H1 (cell line): ENCODE results near the gene GCFC2. TPM values are rescaled to one million over a fixed set of nuclear protein-coding genes. Genes with fewer than 3 reads are reported as not detected.
A peak's percentile ranks its signal among the peaks of the same experiment; 100 is the strongest.

ENCODE experiments used
- CTCF ChIA-PET: fragments of 300-600 bp; sonication (Branson Sonifier 250); formaldehyde crosslinking; loops from one replicate; lab custom pipeline; 2021; ENCODE audit not compliant: partially characterized antibody; lab: Charles Lee
- POLR2A ChIA-PET: fragments of 300-600 bp; sonication (Branson Sonifier 250); formaldehyde crosslinking; loops from one replicate; lab custom pipeline; 2021; ENCODE audit warnings: inconsistent platforms; ENCODE audit not compliant: partially characterized antibody; lab: Charles Lee
- DNase-seq, 2 experiments: peaks; one replicate each; pipeline versions ENCODE4 v3.0.0 to v3.0.0-alpha.2; 2010 to 2022; ENCODE audit warnings: low spot score in 2 of 2, low read depth in 1 of 2, mixed read lengths in 1 of 2
- FAIRE-seq: peaks from 2 replicates; lab custom pipeline; 2011; peaks lifted over from hg19 to GRCh38; lab: Jason Lieb, UNC
- H2AFZ ChIP-seq: 2 replicates; pipeline ENCODE4 v1.8.1; 2012; ENCODE audit warnings: low read length, inconsistent platforms
- H2AK5ac ChIP-seq: 2 replicates; pipeline ENCODE4 v1.6.1; 2013; ENCODE audit warnings: low read depth, low read length
- H2BK120ac ChIP-seq: replicated peaks from 2 replicates; pipeline ENCODE3; 2013; ENCODE audit warnings: low read depth, low read length, inconsistent platforms
- H2BK12ac ChIP-seq: 2 replicates; pipeline ENCODE4 v1.6.1; 2013; ENCODE audit warnings: low read depth, low read length
- H2BK15ac ChIP-seq: 2 replicates; pipeline ENCODE4 v1.6.1; 2013; ENCODE audit warnings: low read length
- H2BK20ac ChIP-seq: 2 replicates; pipeline ENCODE4 v1.6.1; 2013; ENCODE audit warnings: low read length
- H2BK5ac ChIP-seq: 2 replicates; pipeline ENCODE4 v1.6.1; 2013; ENCODE audit warnings: low read depth, low read length
- H3K14ac ChIP-seq: 2 replicates; pipeline ENCODE4 v1.6.1; 2013; ENCODE audit warnings: inconsistent platforms; ENCODE audit not compliant: insufficient read length
- H3K18ac ChIP-seq: 2 replicates; pipeline ENCODE4 v1.6.1; 2013; ENCODE audit warnings: low read length; ENCODE audit errors: extremely low read depth
- H3K23ac ChIP-seq: 2 replicates; pipeline ENCODE4 v1.6.1; 2013; ENCODE audit warnings: inconsistent platforms; ENCODE audit not compliant: insufficient read length
- H3K23me2 ChIP-seq: 2 replicates; pipeline ENCODE4 v1.6.1; 2013; ENCODE audit warnings: low read depth, low read length
- H3K27ac ChIP-seq: 2 replicates; pipeline ENCODE4 v1.6.1; 2011; ENCODE audit warnings: low read depth, low read length, inconsistent platforms
- H3K27me3 ChIP-seq, 4 experiments: replicated peaks in 1 of 4; 1 replicate in 1 of 4; 2 replicates in 3 of 4; pipeline versions ENCODE4 v1.6.1 to v1.8.1; 2011 to 2013; ENCODE audit warnings: low read length in 3 of 4, mild to moderate bottlenecking in 3 of 4, inconsistent platforms in 2 of 4, mixed read lengths in 2 of 4, moderate library complexity in 1 of 4; ENCODE audit not compliant: control insufficient read depth in 3 of 4, insufficient read depth in 3 of 4; ENCODE audit errors: extremely low read depth in 1 of 4
- H3K36me3 ChIP-seq, 4 experiments: 2 replicates each; pipeline versions ENCODE4 v1.6.1 to v1.8.1; 2011 to 2013; ENCODE audit warnings: mild to moderate bottlenecking in 4 of 4, low read length in 3 of 4, moderate library complexity in 2 of 4, control low read depth in 1 of 4, inconsistent platforms in 1 of 4; ENCODE audit not compliant: insufficient read depth in 4 of 4, control insufficient read depth in 2 of 4
- H3K4ac ChIP-seq: replicated peaks from 2 replicates; pipeline ENCODE3; 2013; ENCODE audit warnings: low read length, low read depth, mixed read lengths, inconsistent platforms; ENCODE audit not compliant: insufficient read length
- H3K4me1 ChIP-seq, 4 experiments: replicated peaks in 1 of 4; 1 replicate in 1 of 4; 2 replicates in 3 of 4; pipeline versions ENCODE4 v1.6.1 to v1.8.1; 2011 to 2013; ENCODE audit warnings: low read length in 3 of 4, inconsistent platforms in 2 of 4, mixed read lengths in 1 of 4; ENCODE audit not compliant: insufficient read depth in 4 of 4, control insufficient read depth in 3 of 4
- H3K4me2 ChIP-seq, 2 experiments: 2 replicates each; pipeline versions ENCODE4 v1.6.1 to v1.8.1; 2011 to 2013; ENCODE audit warnings: low read depth in 2 of 2, low read length in 2 of 2, control low read depth in 1 of 2, inconsistent platforms in 1 of 2, mild to moderate bottlenecking in 1 of 2; ENCODE audit not compliant: insufficient read depth in 1 of 2
- H3K4me3 ChIP-seq, 4 experiments: fragments of 200-600, 300-600 bp in 1 of 4; sonication (generic), shearing (Covaris generic), sonication (Bioruptor Twin) in 1 of 4; 2 replicates each; pipeline versions ENCODE4 v1.5.1 to v1.8.1; 2011 to 2016; ENCODE audit warnings: low read length in 4 of 4, low read depth in 3 of 4, control low read depth in 2 of 4, inconsistent platforms in 2 of 4, mild to moderate bottlenecking in 2 of 4, mixed read lengths in 1 of 4, moderate library complexity in 1 of 4; ENCODE audit not compliant: insufficient read depth in 2 of 4; ENCODE audit errors: extremely low read depth in 1 of 4
- H3K56ac ChIP-seq: replicated peaks from 2 replicates; pipeline ENCODE3; 2013; ENCODE audit warnings: low read depth, mild to moderate bottlenecking, mixed read lengths, low read length, inconsistent platforms; ENCODE audit not compliant: insufficient read length
- H3K79me1 ChIP-seq: 2 replicates; pipeline ENCODE4 v1.6.1; 2013; ENCODE audit warnings: low read depth, low read length, control low read depth
- H3K79me2 ChIP-seq, 2 experiments: 2 replicates each; pipeline versions ENCODE4 v1.6.1 to v1.8.1; 2012 to 2013; ENCODE audit warnings: low read length in 2 of 2, mild to moderate bottlenecking in 2 of 2, inconsistent platforms in 1 of 2; ENCODE audit not compliant: insufficient read depth in 2 of 2, control insufficient read depth in 1 of 2
- H3K9ac ChIP-seq, 4 experiments: replicated peaks in 1 of 4; 1 replicate in 1 of 4; 2 replicates in 3 of 4; pipeline versions ENCODE4 v1.6.1 to v1.8.1; 2011 to 2013; ENCODE audit warnings: low read depth in 3 of 4, low read length in 3 of 4, control low read depth in 2 of 4, mild to moderate bottlenecking in 2 of 4, moderate library complexity in 2 of 4, inconsistent platforms in 1 of 4; ENCODE audit errors: extremely low read depth in 1 of 4
- H3K9me3 ChIP-seq, 2 experiments: 2 replicates each; pipeline versions ENCODE4 v1.6.1 to v1.8.1; 2012 to 2013; ENCODE audit warnings: mild to moderate bottlenecking in 2 of 2, moderate library complexity in 2 of 2, control low read depth in 1 of 2, inconsistent platforms in 1 of 2, low read depth in 1 of 2, low read length in 1 of 2, mixed read lengths in 1 of 2; ENCODE audit not compliant: insufficient read depth in 2 of 2
- H4K20me1 ChIP-seq, 2 experiments: replicated peaks in 1 of 2; 2 replicates each; pipeline versions ENCODE3 to v1.8.1; 2011 to 2013; ENCODE audit warnings: inconsistent platforms in 2 of 2, low read length in 2 of 2, mild to moderate bottlenecking in 1 of 2; ENCODE audit not compliant: insufficient read depth in 2 of 2, control insufficient read depth in 1 of 2
- H4K5ac ChIP-seq: 2 replicates; pipeline ENCODE4 v1.6.1; 2013; ENCODE audit warnings: low read length, low read depth, mixed read lengths, inconsistent platforms; ENCODE audit not compliant: insufficient read length
- H4K8ac ChIP-seq: 2 replicates; pipeline ENCODE4 v1.8.0; 2013; ENCODE audit warnings: mild to moderate bottlenecking, moderate library complexity, low read length, inconsistent platforms; ENCODE audit not compliant: insufficient read depth; ENCODE audit errors: extremely low read depth
- H4K91ac ChIP-seq: replicated peaks from 2 replicates; pipeline ENCODE3; 2013; ENCODE audit warnings: low read length, mixed read lengths, inconsistent platforms; ENCODE audit not compliant: insufficient read length
- CEBPB ChIP-seq: IDR thresholded peaks from 2 replicates; pipeline ENCODE4 v1.6.1; 2012; ENCODE audit warnings: low read depth, low read length
- EGR1 ChIP-seq: IDR thresholded peaks from 2 replicates; pipeline ENCODE4 v1.6.1; 2011; ENCODE audit warnings: low read depth, low read length, borderline replicate concordance
- EZH2 ChIP-seq: fragments of 200-600 bp; sonication (generic); IDR thresholded peaks from 2 replicates; pipeline ENCODE4 v1.7.1; 2012; ENCODE audit warnings: low read depth, mild to moderate bottlenecking, moderate library complexity, low read length, inconsistent platforms; ENCODE audit not compliant: severe bottlenecking
- WGBS, 2 experiments: shearing (Covaris generic) in 1 of 2; methylation state at CpG; one replicate each; pipeline versions ENCODE4 v1.1.6 to v1.1.7; 2013 to 2015; ENCODE audit warnings: low lambda C conversion rate in 2 of 2, mixed read lengths in 2 of 2, inconsistent platforms in 1 of 2, low coverage in 1 of 2, missing lambda C conversion rate in 1 of 2; ENCODE audit not compliant: insufficient replicate concordance in 2 of 2, insufficient coverage in 1 of 2, insufficient read length in 1 of 2; ENCODE audit errors: extremely low coverage in 1 of 2, missing lambda C conversion rate in 1 of 2; 5-methylcytosine and 5-hydroxymethylcytosine counted together
- polyA plus RNA-seq, 7 experiments: library from polyadenylated mRNA; depleted of rRNA in 3 of 7; stranded (reverse) in 5 of 7; unstranded in 2 of 7; fragments of >200 nt in 5 of 7; fragments of 200-250 nt in 2 of 7; gene quantifications; 1 replicate in 5 of 7; 2 replicates in 1 of 7; 4 replicates in 1 of 7; pipeline versions ENCODE4 v1.2.1 to v1.2.3, GENCODE V29; 2011 to 2013; ENCODE audit warnings: missing spikeins in 2 of 7, mixed read lengths in 2 of 7
- total RNA-seq: library from RNA; stranded (reverse); fragmentation: NEBNext Ultra II Directional; extraction: Animal tissue kit (Norgen Biotek cat#: 25700); gene quantifications from 2 replicates; pipeline ENCODE4 v1.2.1, GENCODE V29; 2021

Gene GCFC2
- total and polyA plus RNA-seq, 2 of the 8 experiments (the other 6 are each of a cell fraction or from before 2014, with no cell fraction given), result 5.6 to 19.1 TPM

GRCh38 chr2:75751824-75752468 lies 41.2 kb upstream of the GCFC2 start:
- Histone ChIP-seq H4K20me1 (no peaks in the 10 kb centered on the region), H3K56ac (no peak overlapping the region), H2BK120ac (no peak overlapping the region), H4K8ac (no peak overlapping the region), H4K5ac (no peak overlapping the region), H3K4me2 (no peak overlapping the region; a peak in 1 of 4 replicates), H3K9me3 (no peaks in the 10 kb centered on the region), H2BK15ac (no peak overlapping the region), H3K36me3 (no peaks in the 10 kb centered on the region), H3K23ac (no peak overlapping the region), H2AK5ac (no peak overlapping the region), H2BK20ac (no peak overlapping the region), H2AFZ (no peak overlapping the region; the same call in 1 of the 2 replicates), H2BK5ac (no peak overlapping the region), H3K4me1 (peaks cover 0 to 4% (median 1%) of the 10 kb centered on the region in 4 experiments; a peak in 2 of 7 replicates), H3K27ac (no peak overlapping the region), H4K91ac (no peak overlapping the region), H3K4me3 (no peak overlapping the region), H3K79me1 (no peaks in the 10 kb centered on the region), H3K23me2 (no peaks in the 10 kb centered on the region; the same call in 1 of the 2 replicates), H3K18ac (peak overlapping the region; percentile 53; the same call in 1 of the 2 replicates), H3K14ac (no peak overlapping the region), H3K4ac (no peak overlapping the region), H2BK12ac (no peak overlapping the region), H3K79me2 (no peaks in the 10 kb centered on the region), H3K27me3 (no peaks in the 10 kb centered on the region), H3K9ac (no peak overlapping the region)
- 85% methylated on average over 5 of the region's 5 CpGs; no CpG with 5 or more reads in 1 of the 2 experiments for WGBS, 2 experiments
- no peak for TF ChIP-seq EZH2
- peak; percentile 32; the same call in 1 of the 2 replicates for TF ChIP-seq CEBPB
- no peak for TF ChIP-seq EGR1
- FAIRE-seq, result peak; percentile 52
- ChIA-PET CTCF (interaction anchor here (0.7 to 1.0 kb wide), 3 partner anchors 11 to 990 kb away, joined by 3 read pairs; no protein-coding TSS in a partner anchor), POLR2A (no interaction called here)
- no peak for DNase-seq
